Mesodermal cell (in vitro differentiated cells): ENCODE measurements around the gene DLG2.

Experiments
- H3K27ac ChIP-seq: 2 replicates; pipeline ENCODE4 v1.7.0; 2013; ENCODE audit warnings: mild to moderate bottlenecking, low read depth, low read length, moderate library complexity; ENCODE audit not compliant: severe bottlenecking
- H3K36me3 ChIP-seq: 2 replicates; pipeline ENCODE4 v1.7.1; 2013; ENCODE audit warnings: mild to moderate bottlenecking, low read length, moderate library complexity; ENCODE audit not compliant: control insufficient read depth, insufficient read depth
- H3K4me1 ChIP-seq: one replicate; pipeline ENCODE4 v1.7.1; 2013; ENCODE audit warnings: mild to moderate bottlenecking, low read length; ENCODE audit not compliant: insufficient read depth, control insufficient read depth, poor library complexity, severe bottlenecking
- H3K4me3 ChIP-seq: 2 replicates; pipeline ENCODE4 v1.7.0; 2013; ENCODE audit warnings: low read length, control low read depth, mild to moderate bottlenecking; ENCODE audit not compliant: insufficient read depth, poor library complexity, severe bottlenecking; ENCODE audit errors: extremely low read depth
- H3K9me3 ChIP-seq: 2 replicates; pipeline ENCODE4 v1.7.1; 2013; ENCODE audit warnings: mild to moderate bottlenecking, low read length, moderate library complexity; ENCODE audit not compliant: control insufficient read depth
- WGBS, 2 experiments: methylation state at CpG; one replicate each; pipeline ENCODE4 v1.1.5; 2013; ENCODE audit warnings: missing lambda C conversion rate in 2 of 2; ENCODE audit not compliant: insufficient coverage in 2 of 2; 5-methylcytosine and 5-hydroxymethylcytosine counted together

DLG2 gene

DNA sequence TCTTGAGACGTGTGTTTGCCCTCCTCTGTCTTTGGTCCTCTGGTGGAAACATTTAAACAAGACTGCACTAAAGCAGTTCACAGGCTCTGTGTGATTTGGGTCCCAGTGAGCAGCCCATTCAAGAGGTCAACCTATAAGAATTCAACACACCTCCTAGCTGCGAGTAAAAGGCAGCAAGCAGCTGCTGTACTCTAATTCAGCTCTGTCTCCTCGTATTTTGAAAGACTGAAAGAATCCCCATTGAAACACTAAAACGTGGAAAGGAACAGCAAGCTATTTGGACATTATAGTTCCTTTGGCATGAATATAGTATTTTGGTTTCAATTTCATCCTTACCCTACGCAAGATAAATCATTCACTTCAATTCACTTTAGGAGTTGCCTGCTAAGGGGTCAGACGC, 1046.7 kb downstream of the DLG2 start:
- no peak overlapping the region for H3K4me3 ChIP-seq
- H3K27ac ChIP-seq = no peak overlapping the region
- WGBS, 2 experiments = 67 to 71% methylated on average over 1 to 3 of the region's 6 CpGs
- H3K36me3 ChIP-seq = no peaks in the 10 kb centered on the region
- H3K4me1 ChIP-seq = no peaks in the 10 kb centered on the region
- H3K9me3 ChIP-seq = peaks cover 8% of the 10 kb centered on the region

DNA sequence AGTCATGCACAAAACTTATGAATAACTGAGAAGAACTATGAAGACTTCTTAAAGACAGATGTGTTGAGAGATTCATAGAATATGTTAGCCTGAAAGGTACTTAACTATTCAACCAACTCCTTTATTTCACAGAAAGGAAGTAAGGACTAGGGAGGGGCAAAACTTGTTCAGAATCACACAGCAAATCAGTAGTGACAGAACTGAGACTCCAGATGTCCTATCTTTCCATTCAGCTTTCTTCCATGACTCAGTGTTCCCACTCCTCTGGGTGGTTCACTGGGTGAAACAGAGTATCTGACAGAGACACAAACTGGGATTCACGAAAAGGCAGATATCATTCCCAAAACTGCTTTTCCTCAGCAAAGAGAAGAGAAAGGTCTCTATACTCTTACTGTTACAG, 1053.3 kb downstream of the DLG2 start:
- no peak overlapping the region for H3K27ac ChIP-seq
- WGBS, 2 experiments = no CpG with 5 or more reads among the region's 1 CpG
- H3K9me3 ChIP-seq = peaks cover 8% of the 10 kb centered on the region
- no peaks in the 10 kb centered on the region for H3K4me1 ChIP-seq
- no peak overlapping the region for H3K4me3 ChIP-seq
- no peaks in the 10 kb centered on the region for H3K36me3 ChIP-seq

DNA sequence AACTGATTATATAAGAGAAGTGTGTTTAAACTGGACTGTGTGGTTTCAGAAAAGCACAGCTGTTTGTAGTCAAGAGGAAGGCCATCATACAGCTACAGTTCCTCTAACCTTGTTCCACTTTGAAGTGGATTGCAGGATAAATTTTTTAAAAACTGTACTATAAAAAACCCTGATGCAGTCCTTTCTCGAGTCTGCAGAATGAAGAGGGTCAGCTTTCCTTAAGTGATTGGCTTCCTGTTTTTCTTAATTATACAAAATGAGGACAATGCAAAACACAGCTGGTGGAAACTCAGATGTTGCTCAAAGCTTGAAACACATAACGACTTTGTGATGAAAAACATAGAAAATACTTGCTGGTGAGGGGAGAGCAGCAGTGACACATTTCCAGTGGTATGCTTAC, 1060.5 kb downstream of the DLG2 start:
- H3K36me3 ChIP-seq = no peaks in the 10 kb centered on the region
- H3K9me3 ChIP-seq = no peaks in the 10 kb centered on the region
- H3K4me3 ChIP-seq = no peak overlapping the region
- H3K4me1 ChIP-seq = no peaks in the 10 kb centered on the region
- WGBS, 2 experiments = 70% methylated on average over 2 of the region's 2 CpGs; no CpG with 5 or more reads in 1 of the 2 experiments
- no peak overlapping the region for H3K27ac ChIP-seq

DNA sequence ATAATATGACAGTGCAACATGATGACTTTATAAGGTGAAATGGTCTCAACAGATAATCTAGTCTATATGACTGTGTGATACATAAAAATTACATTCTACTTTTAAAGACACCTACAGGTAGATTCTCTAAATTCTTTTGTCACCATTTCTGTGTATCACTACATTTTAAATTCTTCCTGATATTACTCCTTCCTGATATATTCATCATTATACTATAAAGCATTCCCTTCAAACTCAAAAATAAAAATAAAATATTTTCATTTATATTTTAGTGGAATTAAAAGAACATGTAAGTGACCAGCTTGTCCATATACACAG, 1062.3 kb downstream of the DLG2 start:
- H3K9me3 ChIP-seq = no peaks in the 10 kb centered on the region
- no peaks in the 10 kb centered on the region for H3K36me3 ChIP-seq
- H3K4me1 ChIP-seq = no peaks in the 10 kb centered on the region

DNA sequence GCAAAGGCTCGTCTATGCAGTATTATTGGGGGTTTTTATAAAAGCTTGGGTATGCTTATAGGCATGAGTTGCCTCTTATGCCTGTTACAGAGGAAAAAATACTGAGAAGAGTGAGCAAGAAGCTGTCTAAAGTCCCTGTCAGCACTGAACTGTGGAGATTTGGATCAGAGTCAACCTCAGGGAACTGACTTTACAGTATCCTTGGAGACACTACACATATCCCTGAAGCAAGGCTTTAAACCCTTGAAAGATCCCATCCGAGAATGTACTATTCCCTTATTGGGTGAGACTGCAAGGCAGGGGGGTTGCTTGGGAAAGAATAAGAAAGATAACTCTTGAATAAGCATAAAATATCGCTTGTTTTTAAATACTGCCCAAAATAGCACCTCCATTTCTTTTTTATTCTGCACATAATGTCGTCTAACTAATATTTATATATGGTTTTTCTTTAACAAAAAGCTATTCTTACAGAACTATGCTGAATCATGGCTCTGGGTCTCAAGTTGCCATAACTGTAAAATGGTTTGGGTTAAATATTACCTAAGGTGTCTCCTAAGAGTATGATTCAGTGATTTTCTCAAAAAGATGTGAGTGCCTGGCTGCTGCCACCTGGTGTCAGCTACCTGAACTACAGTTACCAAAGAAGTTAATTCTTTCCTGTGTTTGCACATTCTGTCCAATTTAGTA, 1062.8 kb downstream of the DLG2 start:
- Histone ChIP-seq H3K27ac (no peak overlapping the region), H3K9me3 (no peaks in the 10 kb centered on the region), H3K4me3 (no peak overlapping the region), H3K36me3 (no peaks in the 10 kb centered on the region), H3K4me1 (no peaks in the 10 kb centered on the region)
- 100% methylated on average over 1 of the region's 4 CpGs; no CpG with 5 or more reads in 1 of the 2 experiments for WGBS, 2 experiments

More for the DNA sequence above, 1062.3 kb downstream of the DLG2 start:
- Histone ChIP-seq H3K27ac (no peak overlapping the region), H3K4me3 (no peak overlapping the region)

DNA sequence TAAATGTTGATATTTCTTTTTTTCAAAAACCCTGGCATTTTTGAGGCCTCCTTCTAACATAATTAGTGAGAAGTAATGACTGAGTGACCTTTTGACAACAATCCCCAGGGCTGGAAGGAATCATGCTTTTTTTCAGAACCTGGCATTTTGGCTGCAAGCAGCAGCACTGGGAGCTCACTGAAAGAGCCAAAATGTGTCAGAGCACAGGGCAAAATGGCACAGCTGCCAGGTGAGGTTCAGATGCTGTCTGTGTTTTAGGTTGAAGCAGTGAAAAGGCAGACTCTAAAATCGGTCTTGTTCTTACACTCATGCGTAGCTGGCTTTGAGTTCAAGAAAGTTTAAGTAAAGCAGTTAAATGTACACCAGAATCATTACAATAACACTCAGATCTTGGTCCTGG, 1063.8 kb downstream of the DLG2 start:
- Histone ChIP-seq H3K4me1 (no peaks in the 10 kb centered on the region), H3K27ac (no peak overlapping the region), H3K36me3 (no peaks in the 10 kb centered on the region), H3K4me3 (no peak overlapping the region), H3K9me3 (no peaks in the 10 kb centered on the region)
- WGBS, 2 experiments = no CpG with 5 or more reads among the region's 2 CpGs

DNA sequence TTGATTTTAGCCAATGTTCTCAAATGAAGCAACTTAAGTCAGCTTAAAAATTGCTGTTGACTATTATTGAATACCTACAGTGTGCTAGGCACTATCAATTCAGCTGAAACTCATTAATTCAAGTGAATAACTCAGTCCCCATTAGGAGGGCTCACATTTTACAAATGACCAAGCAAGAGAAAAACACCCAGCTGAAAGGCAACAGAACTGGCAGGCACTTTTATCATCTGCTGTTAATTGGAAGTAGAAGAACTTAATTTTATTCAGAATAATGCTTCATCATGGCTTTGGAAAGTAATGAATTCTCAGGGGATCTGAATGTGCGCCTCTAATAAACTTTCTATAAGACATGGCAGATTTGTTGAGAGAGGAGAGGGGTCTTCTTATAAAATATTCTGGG, 1066.9 kb downstream of the DLG2 start:
- H3K27ac ChIP-seq = no peak overlapping the region
- WGBS, 2 experiments = no CpG with 5 or more reads among the region's 1 CpG
- H3K4me3 ChIP-seq = no peak overlapping the region
- H3K36me3 ChIP-seq = no peaks in the 10 kb centered on the region
- no peaks in the 10 kb centered on the region for H3K9me3 ChIP-seq
- no peaks in the 10 kb centered on the region for H3K4me1 ChIP-seq

DNA sequence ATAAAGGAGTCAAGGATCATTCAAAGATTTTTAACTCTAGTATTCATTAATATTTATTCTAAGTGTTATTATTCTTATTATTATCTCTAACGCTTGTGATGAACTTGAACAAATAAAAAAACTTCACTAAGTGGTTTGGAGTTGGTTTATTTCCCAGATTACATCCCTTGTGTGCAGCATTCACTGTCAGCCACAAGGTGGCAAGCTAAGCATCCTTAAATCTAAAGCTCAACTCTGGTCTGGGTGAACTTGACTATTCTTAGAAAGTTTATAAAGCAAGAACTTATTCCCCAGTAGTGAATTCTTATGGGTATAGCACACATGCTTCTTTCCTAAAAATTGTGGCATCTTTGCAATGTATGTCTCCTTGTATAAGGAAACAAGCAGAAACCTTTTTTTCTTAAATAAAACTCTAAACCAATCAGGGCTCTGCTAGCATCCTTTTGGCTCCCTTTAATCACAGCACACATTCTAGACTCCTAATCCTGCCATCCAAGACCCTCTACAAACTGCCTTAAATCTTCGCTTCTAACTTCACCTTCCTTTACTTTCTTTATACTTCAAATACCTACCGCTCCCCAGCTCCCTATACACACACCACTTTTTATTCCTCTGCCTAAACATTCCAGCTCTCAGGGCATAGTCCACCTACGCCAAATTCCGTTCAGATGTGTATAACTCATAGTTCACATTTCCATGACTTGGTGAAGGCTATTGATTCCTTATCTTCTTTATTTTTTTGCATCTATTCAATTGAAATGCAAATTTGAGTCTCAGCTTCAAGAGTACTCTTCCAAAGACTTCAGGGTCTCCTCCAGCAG, 1068.8 kb downstream of the DLG2 start:
- WGBS, 2 experiments = 71 to 86% methylated on average over 3 to 4 of the region's 5 CpGs
- no peaks in the 10 kb centered on the region for H3K36me3 ChIP-seq
- no peak overlapping the region for H3K4me3 ChIP-seq
- no peak overlapping the region for H3K27ac ChIP-seq
- no peaks in the 10 kb centered on the region for H3K9me3 ChIP-seq
- H3K4me1 ChIP-seq = no peaks in the 10 kb centered on the region

DNA sequence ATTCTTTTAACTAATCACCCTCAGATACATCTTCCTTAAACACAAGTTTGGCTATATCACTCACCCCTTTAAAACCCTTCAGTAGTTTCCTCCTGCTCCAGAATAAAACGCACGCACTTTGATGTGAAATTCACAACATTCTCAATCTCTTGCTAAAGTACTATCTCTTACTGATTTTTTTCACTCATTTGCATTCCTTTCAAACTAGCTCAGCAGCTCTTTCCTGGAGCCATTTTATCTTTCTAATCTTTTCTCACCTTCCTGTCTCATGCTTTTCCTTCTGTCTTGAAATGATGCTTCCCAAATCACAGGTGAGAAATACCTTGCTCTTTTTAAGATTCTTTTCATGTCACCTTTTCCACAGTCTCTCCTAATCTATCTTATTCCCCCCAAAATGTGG, 1074.4 kb downstream of the DLG2 start:
- H3K27ac ChIP-seq = no peak overlapping the region
- H3K36me3 ChIP-seq = no peaks in the 10 kb centered on the region
- WGBS, 2 experiments = 44 to 74% methylated on average over 2 of the region's 2 CpGs
- peaks cover 4% of the 10 kb centered on the region for H3K4me1 ChIP-seq
- H3K4me3 ChIP-seq = no peak overlapping the region
- no peaks in the 10 kb centered on the region for H3K9me3 ChIP-seq

DNA sequence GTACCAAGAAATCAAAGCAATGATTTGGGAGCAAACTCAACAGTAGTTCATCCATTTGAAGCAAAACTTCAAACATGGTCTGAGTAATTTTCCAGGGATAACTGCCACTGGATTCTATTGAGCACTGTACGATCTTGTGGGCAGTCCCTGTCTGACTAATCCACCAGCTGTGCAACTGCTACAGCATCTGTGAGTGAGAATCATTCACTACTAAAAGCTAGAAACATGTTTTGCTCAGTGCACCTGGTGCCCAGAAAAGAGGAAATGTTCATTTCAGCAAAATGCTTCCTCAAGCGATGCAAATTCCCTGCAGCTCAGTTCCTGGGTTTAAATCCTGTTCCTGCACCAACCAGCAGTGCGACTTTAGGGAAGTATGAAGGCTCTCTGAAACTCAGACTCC, 1077.9 kb downstream of the DLG2 start:
- no peaks in the 10 kb centered on the region for H3K36me3 ChIP-seq
- no peaks in the 10 kb centered on the region for H3K9me3 ChIP-seq
- no peak overlapping the region for H3K4me3 ChIP-seq
- peaks cover 4% of the 10 kb centered on the region for H3K4me1 ChIP-seq
- 85 to 97% methylated on average over 3 of the region's 3 CpGs for WGBS, 2 experiments
- H3K27ac ChIP-seq = no peak overlapping the region

DNA sequence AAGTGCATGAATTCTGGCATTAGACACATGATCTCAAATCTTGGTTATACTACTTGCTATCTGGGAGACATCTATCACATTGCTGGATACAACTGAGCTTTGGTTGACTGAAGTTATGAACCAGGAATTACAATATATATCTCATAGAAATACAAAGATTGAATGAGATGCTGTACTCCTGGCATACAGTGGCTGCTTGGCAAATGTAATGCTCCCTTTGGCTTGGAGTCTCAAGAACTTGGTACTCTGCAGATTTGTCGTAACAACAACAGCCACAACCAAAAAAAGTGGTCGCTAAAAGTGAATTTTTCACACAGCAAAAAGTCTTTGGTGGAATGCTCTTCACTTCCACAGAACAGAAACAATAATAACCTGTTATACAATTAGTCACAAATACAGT, 1082.6 kb downstream of the DLG2 start:
- H3K4me1 ChIP-seq = peaks cover 3% of the 10 kb centered on the region
- H3K36me3 ChIP-seq = no peaks in the 10 kb centered on the region
- no peak overlapping the region for H3K27ac ChIP-seq
- WGBS, 2 experiments = 100% methylated on average over 2 of the region's 2 CpGs
- no peak overlapping the region for H3K4me3 ChIP-seq
- no peaks in the 10 kb centered on the region for H3K9me3 ChIP-seq
